Measurements from ENCODE around the gene DUOXA2.

DUOXA2 gene

DNA sequence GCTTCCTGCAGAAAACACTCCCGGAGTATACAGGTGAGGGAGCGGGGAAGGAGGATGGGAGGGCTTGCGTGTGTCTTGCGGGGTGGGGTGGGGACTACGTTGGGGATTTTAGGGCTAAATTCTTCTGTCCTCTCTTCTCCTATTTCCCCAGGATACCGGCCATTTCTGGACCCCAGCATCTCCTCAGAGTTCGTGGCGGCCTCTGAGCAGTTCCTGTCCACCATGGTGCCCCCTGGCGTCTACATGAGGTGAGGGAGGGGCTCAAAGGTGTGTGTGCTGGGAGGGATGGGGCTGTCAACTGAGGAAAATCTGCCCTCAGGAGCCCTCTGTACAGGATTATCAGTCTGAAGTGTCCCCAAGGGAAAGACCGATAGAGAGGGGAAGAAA, 22.2 kb downstream of the DUOXA2 start:
- no peak for DNase-seq (ENCODE audit: low spot score)

- no peak for DNase-seq (ENCODE audit: low spot score)
These were observed 23.6 kb downstream of the DUOXA2 start for GRCh38 chr15:45137703-45138102.

DNA sequence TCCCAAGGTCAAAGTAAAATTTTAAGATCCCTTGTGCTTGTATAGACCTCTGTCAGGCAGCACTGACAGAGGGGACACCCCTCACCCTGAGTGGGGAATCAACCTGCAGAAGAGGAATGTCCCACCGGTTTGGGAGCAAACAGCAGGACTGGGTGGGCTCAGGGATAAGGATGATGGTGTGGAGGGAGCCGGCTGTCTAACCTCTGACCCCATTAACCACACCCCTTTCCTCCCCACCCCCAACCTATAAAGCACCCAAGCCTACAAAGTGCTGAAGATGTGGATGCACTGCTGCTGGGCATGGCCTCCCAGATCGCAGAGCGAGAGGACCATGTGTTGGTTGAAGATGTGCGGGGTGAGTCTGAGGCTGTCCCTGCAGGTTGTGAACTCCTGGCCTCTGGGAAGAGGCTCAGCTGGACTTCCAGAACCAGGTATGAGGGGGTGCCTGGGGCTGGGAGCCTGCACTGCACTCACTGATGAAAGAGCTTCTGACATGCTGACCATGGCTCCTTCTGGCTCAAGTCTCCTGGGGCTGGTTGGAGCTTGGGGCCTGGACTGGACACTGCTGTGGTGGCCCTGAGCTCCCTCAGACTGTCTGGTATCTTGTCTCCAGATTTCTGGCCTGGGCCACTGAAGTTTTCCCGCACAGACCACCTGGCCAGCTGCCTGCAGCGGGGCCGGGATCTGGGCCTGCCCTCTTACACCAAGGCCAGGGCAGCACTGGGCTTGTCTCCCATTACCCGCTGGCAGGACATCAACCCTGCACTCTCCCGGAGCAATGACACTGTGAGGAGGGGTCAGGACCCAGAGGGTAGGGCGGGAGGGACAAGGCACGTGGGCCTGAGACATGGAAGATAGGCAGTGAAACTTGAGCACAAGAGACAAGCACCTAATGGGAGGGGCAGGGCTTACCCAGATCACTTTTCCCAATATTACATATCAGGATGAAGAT, 25.0 kb downstream of the DUOXA2 start:
- DNase-seq (ENCODE audit: low spot score) = no peak

GRCh38 chr15:45139770-45140169, 25.6 kb downstream of the DUOXA2 start:
- DNase-seq (ENCODE audit: low spot score) = no peak

- DNase-seq (ENCODE audit: low spot score) = no peak
These were observed 26.6 kb downstream of the DUOXA2 start for GRCh38 chr15:45140557-45141250.

- no peak for DNase-seq (ENCODE audit: low spot score)
These were observed 27.3 kb downstream of the DUOXA2 start for GRCh38 chr15:45141386-45141785.

DNA sequence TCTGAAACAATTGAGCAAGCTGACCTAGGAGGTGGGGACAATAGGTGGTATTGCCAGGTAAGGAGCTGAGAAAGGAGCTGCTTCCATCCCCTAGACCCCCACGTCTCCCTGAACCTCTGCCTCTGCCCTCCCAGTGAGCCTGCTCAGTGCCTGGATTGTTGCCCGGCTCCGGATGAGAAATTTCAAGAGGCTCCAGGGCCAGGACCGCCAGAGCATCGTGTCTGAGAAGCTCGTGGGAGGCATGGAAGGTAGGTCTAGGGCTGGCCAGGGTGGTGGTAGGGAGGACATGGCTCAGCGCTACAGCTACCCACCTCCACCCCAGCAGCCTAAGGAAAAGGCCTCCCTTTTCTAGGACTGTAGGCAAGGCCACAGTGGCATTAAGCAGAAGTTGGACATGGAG, 28.9 kb downstream of the DUOXA2 start:
- DNase-seq (ENCODE audit: low spot score) = no peak

GRCh38 chr15:45143946-45144345, 29.8 kb downstream of the DUOXA2 start:
- DNase-seq (ENCODE audit: low spot score) = no peak

DNA sequence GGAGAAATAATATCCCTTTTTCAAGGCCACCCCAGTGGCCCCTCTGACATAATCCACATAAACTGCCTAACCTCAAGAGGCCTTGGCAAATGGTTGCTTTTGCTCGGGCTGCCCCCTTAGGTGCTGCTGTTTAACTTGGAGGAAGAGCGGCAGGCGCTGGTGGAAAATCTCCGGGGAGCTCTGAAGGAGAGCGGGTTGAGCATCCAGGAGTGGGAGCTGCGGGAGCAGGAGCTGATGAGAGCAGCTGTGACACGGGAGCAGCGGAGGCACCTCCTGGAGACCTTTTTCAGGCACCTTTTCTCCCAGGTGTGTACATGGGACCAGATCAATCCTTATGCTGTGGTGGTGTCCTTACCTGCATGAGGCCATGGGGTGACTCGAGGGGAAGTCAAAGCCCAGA, 30.6 kb downstream of the DUOXA2 start:
- DNase-seq (ENCODE audit: low spot score) = no peak

GRCh38 chr15:45146405-45146804, 32.3 kb downstream of the DUOXA2 start:
- no peak for DNase-seq (ENCODE audit: low spot score)

- DNase-seq (ENCODE audit: low spot score) = no peak
These were observed 33.5 kb downstream of the DUOXA2 start for GRCh38 chr15:45147606-45148005.

- DNase-seq (ENCODE audit: low spot score) = no peak
These were observed 34.2 kb downstream of the DUOXA2 start for GRCh38 chr15:45148076-45149059.

DNA sequence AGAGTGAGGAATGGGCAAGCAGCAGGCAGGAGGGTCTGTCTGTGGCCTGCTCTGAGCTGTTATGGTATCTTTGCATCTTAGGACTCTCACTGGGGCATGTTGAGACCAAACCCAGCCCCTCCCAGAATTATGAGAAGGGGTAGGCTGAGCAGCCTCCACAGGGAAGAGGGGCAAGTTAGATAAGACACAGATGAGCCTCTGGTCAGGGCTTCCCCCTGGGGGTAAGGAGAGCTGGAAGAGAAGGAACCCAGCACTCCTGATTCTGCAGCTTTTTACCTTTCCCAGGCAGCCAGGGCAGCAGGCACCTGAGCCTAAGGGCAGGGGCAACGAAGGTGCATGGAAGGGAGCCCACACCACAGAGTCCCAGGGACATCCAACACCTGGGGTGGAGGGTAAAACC, 34.9 kb downstream of the DUOXA2 start:
- DNase-seq (ENCODE audit: low spot score) = no peak

DNA sequence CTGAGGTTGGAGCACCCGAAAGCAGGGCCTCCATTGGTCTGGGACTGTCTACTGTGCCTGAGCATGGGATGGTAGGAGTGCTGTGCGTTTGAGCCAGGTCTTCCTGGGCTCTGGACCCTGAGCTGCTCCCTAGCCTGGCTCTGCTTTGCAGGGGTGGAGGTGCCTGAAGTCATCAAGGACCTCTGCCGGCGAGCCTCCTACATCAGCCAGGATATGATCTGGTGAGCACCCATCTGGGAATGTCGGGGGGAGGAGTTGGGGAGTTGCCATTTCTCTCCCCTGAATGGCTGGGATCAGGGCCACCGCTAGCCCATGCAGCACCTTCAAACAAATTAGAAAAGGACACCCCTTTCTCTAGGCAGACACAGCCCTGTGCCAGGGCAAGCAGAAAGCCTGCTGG, 36.4 kb downstream of the DUOXA2 start:
- no peak for DNase-seq (ENCODE audit: low spot score)

- no peak for DNase-seq (ENCODE audit: low spot score)
These were observed 36.9 kb downstream of the DUOXA2 start for GRCh38 chr15:45150997-45151396.

DNA sequence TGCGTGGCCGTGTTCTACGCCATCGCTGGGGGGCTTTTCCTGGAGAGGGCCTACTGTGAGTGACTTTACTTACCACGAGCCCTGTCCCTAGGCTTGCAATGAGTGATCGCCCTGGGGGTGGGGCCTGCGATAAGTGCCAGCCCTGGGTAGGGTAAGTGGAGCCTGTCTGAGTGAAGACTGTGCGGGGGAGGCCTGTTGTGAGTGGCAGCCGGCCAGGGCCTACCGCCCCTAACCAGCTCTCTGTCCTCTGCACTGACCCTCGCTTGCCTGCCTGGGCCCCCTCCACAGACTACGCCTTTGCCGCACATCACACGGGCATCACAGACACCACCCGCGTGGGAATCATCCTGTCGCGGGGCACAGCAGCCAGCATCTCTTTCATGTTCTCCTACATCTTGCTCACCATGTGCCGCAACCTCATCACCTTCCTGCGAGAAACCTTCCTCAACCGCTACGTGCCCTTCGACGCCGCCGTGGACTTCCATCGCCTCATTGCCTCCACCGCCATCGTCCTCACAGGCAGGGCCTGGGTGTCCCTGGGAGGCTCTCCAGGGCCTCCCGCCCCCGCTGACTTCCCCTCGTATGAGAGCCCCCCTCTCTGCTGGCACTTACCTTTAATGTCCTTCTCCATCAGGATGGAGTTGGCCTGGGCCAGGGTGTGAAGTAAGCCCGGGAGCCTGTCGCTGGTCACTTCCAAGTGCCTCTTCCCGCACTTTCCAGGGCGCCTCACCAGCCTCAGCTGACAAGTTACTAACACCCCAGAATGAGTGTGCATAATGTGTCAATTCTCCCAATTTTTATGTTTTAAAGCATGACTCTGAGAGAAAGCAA, 38.1 kb downstream of the DUOXA2 start:
- DNase-seq (ENCODE audit: low spot score) = no peak

GRCh38 chr15:45155739-45156138, 41.6 kb downstream of the DUOXA2 start:
- DNase-seq (ENCODE audit: low spot score) = no peak

DNA sequence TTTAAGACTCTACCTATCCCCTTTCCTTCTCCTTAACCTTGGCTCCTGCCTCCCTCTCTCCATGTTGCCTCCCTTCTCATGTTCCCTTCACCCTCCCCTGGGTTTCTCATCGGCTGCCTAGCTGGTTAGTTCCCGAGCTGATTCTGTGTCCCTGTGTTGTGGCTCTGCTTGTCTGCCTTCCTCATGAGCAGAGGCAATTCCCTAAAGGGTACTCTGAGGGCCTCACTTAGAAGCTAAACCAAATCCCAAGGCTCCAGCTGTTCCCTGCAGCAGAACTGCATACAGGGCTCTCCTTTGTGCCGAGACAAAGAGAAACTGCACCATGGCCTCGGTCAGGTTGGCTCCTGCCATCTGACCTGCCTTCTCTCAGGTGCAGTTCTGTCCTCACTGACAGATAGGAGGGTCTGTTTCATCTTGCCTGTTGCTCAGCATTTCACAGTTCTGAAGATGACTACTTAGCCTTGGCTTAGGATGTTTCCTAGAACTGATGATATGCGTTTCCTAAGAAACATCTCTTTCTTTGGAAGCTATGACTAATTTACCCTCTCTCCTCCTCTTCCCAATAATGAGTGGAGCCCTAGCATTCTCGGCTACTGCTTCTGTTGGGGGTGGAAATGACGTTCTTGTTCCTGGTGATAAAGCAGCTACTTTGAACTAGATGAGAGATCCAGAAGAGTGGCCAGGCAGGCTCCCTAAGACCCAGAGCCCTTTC, 42.8 kb downstream of the DUOXA2 start:
- DNase-seq (ENCODE audit: low spot score) = peak; percentile 60

- no peak for DNase-seq (ENCODE audit: low spot score)
These were observed 43.8 kb downstream of the DUOXA2 start for GRCh38 chr15:45157974-45158373.

- no peak for DNase-seq (ENCODE audit: low spot score)
These were observed 47.5 kb downstream of the DUOXA2 start for GRCh38 chr15:45161666-45162065.
